Stimulated activated naive CD8-positive, alpha-beta T cell treated with anti-CD3 and anti-CD28 coated beads, Interleukin-15, Interleukin-2, amounts not matched to agents 100 U/mL and 50 U/mL, for 24 hours (primary cell): ENCODE data around the gene GLOD4.
A peak's percentile ranks its signal among the peaks of the same experiment; 100 is the strongest.
"Not testable (repeated sequence)": the region's sequence is repeated elsewhere in the genome, so short reads cannot be mapped to it uniquely, and the experiment has no call there.

Experiments used
- ATAC-seq: fragments of 150-1000 bp; cut with Tn5 transposase; one replicate; pipeline ENCODE4 v1.10.0; 2021
- DNase-seq: peaks from one replicate; pipeline ENCODE4 v3.0.0; 2021

GLOD4 gene

GRCh38 chr17:774313-774584 lies 7.8 kb downstream of the GLOD4 start:
- no peak for ATAC-seq
- DNase-seq: no peak

- ATAC-seq: peak; percentile 65
Observed at GRCh38 chr17:773467-774312, 8.4 kb downstream of the GLOD4 start.

GRCh38 chr17:773016-773415 lies 9.1 kb downstream of the GLOD4 start:
- ATAC-seq (no peak), DNase-seq (no peak)

More at GRCh38 chr17:773467-774312, 8.4 kb downstream of the GLOD4 start:
- DNase-seq: peak; percentile 32

GRCh38 chr17:767076-767475 lies 15.0 kb downstream of the GLOD4 start:
- no peak for DNase-seq
- ATAC-seq: no peak

GRCh38 chr17:760371-760770 lies 21.7 kb downstream of the GLOD4 start:
- no peak for DNase-seq
- ATAC-seq: no peak

- ATAC-seq: no peak
- no peak for DNase-seq
Observed at GRCh38 chr17:759964-760363, 22.1 kb downstream of the GLOD4 start.

GRCh38 chr17:756010-756567 lies 26.0 kb downstream of the GLOD4 start:
- DNase-seq, ATAC-seq: not testable (repeated sequence)

GRCh38 chr17:755319-755961 lies 26.6 kb downstream of the GLOD4 start:
- DNase-seq, ATAC-seq: not testable (repeated sequence)

- ATAC-seq (no peak), DNase-seq (no peak)
Observed at GRCh38 chr17:753418-753817, 28.7 kb downstream of the GLOD4 start.

GRCh38 chr17:752620-753219 lies 29.4 kb downstream of the GLOD4 start:
- DNase-seq (peak; percentile 43), ATAC-seq (no peak)

GRCh38 chr17:752002-752619 lies 30.0 kb downstream of the GLOD4 start, which contains the start of gene GEMIN4:
Gene GEMIN4 (minus strand): TSS chr17:752264. CDS start chr17:752142, 122 bp downstream.
- ATAC-seq (peak; percentile 90), DNase-seq (peak; percentile 99)

- peak; percentile 61 for DNase-seq
Observed at GRCh38 chr17:751269-752001, 30.6 kb downstream of the GLOD4 start.

GRCh38 chr17:750431-751037 lies 31.5 kb downstream of the GLOD4 start:
- DNase-seq (no peak), ATAC-seq (no peak)

More at GRCh38 chr17:751269-752001, 30.6 kb downstream of the GLOD4 start:
- ATAC-seq: peak; percentile 29

- ATAC-seq, DNase-seq: not testable (repeated sequence)
Observed at GRCh38 chr17:749359-749758, 32.7 kb downstream of the GLOD4 start.

- DNase-seq, ATAC-seq: not testable (repeated sequence)
Observed at GRCh38 chr17:748604-749003, 33.5 kb downstream of the GLOD4 start.

- no peak for ATAC-seq
- DNase-seq: no peak
Observed at GRCh38 chr17:746783-747629, 35.1 kb downstream of the GLOD4 start.

- DNase-seq (no peak), ATAC-seq (no peak)
Observed at GRCh38 chr17:746181-746580, 35.9 kb downstream of the GLOD4 start.

GRCh38 chr17:745406-745805 lies 36.7 kb downstream of the GLOD4 start:
- no peak for ATAC-seq
- no peak for DNase-seq

GRCh38 chr17:744937-745336 lies 37.1 kb downstream of the GLOD4 start:
- no peak for ATAC-seq
- no peak for DNase-seq

- ATAC-seq: no peak
- no peak for DNase-seq
Observed at GRCh38 chr17:743139-743538, 38.9 kb downstream of the GLOD4 start.
